ENCODE measurements around the gene NRF1.

DNA sequence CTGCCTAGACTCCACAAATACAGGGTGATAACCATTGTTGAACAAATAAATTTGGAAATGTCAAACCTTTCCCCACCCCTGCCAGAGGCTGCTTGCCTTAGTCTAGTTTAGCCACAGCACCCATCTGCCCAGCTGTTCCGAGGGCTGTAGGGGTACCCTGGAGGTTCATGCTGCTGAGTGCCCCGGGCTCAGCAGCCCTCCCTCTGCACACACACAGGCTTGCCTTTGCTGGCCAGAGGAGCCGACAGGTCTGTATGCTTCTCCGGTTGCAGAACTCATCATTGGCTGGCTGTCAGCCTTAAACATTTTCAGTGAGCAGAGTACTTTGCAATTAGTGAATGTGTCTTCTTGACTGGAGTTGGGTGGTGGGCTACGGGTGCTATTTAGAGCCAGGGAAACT lies 122.9 kb downstream of the NRF1 start:
- TF ChIP-seq CTCF (IDR thresholded peaks at IDR 0.05): no peak
- TF ChIP-seq POLR2A (IDR thresholded peaks at IDR 0.05): no peak

All from thyroid gland (tissue), 4 donors.